Activated naive CD4-positive, alpha-beta T cell treated with Interleukin-2 at 50 U/mL for 16 hours (primary cell): ENCODE results near the gene TNFAIP1.
"Not testable (repeated sequence)": the region's sequence is repeated elsewhere in the genome, so short reads cannot be mapped to it uniquely, and the experiment has no call there.

Source experiments
- DNase-seq: peaks from one replicate; pipeline ENCODE4 v3.0.0-alpha.2; 2020

The TNFAIP1 gene, protein sequence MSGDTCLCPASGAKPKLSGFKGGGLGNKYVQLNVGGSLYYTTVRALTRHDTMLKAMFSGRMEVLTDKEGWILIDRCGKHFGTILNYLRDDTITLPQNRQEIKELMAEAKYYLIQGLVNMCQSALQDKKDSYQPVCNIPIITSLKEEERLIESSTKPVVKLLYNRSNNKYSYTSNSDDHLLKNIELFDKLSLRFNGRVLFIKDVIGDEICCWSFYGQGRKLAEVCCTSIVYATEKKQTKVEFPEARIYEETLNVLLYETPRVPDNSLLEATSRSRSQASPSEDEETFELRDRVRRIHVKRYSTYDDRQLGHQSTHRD

DNA sequence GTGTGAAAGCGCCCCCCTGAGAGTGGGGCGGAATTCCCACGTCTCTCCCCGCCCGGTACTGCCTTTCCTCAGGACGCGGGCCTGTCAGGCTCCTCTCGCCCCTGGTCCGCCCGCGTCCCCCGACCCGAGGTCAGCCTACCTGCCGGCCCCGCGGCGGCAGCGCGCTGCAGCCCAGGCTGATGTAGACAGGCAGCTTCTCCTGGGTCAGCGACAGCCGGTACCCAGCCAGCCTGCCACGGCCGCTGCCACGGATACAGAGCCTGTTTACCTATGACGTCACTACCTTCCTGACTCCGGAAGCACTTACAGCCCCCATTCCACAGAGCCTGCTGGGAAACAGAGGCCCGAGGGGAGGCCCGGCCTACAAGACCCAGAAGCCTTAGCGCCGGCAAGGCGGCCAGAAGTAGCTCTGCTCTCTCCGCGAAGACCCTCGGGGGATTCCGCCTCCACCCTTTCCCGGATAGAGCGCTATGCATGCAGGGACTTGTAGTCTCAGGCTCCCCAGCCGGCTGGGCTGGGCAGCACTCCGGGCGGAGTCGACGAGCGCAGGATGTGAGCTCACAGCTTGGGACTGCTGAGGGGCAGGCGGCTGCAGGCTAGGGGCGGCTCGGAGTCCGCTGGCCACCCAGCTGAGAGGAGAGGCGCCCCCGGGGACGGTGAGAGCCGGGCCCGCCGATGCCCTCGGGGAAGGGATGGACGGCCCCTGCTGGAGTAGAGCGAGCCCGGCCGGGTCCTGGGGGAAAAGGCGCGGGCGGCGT lies at the start of gene TNFAIP1, which contains the start of gene IFT20:
TNFAIP1 (plus strand) TSS at position 561 of the 758 bp plus-strand sequence. CDS start 3,761 bp downstream, outside the sequence.
IFT20 (minus strand) TSS at position 272 of the 758 bp plus-strand sequence. CDS start 3,487 bp downstream, outside the sequence.
- peak; percentile 98 for DNase-seq

DNA sequence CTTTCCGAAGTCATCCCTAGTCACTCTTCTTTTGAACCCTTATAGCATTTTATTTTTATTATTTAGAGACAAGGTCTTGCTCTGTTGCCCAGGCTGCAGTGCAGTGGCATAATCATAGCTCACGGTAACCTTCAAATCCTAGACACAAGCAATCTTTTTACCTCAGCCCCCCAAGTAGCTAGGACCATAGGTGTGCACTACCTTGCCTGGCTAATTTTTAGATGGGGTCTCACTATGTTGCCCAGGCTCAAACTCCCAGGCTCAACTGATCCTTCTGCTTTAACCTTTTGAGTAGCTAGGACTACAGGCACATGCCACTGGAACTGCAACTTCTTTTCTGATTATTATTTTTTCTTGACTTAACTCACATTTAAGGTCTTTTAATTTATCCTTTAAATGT lies 49.6 kb upstream of the TNFAIP1 start:
- no peak for DNase-seq

DNA sequence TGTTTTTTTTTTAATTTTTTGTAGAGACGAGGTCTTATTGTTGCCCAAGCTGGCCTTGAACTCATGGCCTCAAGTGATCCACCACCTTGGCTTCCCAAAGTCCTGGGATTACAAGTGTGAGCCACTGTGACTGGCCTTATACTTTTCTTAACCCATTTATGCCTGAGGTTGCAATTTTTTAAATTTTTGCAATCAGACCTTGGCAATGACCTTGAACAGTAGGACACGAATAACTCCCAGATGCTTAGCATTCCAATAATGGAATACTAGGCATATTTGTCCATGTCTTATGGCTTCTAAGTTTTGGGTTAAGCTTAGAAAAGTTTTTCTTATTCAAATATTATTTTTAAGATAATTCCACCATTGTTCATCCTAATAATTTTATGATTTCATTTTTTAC lies 44.9 kb upstream of the TNFAIP1 start:
- no peak for DNase-seq

GRCh38 chr17:28291780-28292330 lies 43.7 kb upstream of the TNFAIP1 start:
- DNase-seq: no peak

GRCh38 chr17:28292878-28293277 lies 42.7 kb upstream of the TNFAIP1 start:
- not testable (repeated sequence) for DNase-seq

DNA sequence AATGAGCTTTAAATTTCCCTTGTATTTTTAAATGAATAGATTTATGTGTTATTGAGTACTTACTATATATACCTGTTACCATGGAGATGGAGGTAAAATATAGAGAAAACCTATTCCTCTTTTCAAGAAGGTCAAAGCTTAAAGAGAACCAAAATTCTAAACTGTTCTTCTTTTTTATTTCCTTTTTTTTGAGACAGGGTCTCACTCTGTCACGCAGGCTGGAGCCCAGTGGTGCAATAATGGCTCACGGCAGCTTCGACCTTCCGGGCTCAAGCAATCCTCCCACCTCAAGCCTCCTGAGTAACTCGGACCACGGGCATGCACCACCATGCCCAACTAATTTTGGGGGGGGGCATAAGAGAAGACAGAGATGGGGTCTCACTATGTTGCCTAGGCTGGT lies 41.6 kb upstream of the TNFAIP1 start:
- no peak for DNase-seq

DNA sequence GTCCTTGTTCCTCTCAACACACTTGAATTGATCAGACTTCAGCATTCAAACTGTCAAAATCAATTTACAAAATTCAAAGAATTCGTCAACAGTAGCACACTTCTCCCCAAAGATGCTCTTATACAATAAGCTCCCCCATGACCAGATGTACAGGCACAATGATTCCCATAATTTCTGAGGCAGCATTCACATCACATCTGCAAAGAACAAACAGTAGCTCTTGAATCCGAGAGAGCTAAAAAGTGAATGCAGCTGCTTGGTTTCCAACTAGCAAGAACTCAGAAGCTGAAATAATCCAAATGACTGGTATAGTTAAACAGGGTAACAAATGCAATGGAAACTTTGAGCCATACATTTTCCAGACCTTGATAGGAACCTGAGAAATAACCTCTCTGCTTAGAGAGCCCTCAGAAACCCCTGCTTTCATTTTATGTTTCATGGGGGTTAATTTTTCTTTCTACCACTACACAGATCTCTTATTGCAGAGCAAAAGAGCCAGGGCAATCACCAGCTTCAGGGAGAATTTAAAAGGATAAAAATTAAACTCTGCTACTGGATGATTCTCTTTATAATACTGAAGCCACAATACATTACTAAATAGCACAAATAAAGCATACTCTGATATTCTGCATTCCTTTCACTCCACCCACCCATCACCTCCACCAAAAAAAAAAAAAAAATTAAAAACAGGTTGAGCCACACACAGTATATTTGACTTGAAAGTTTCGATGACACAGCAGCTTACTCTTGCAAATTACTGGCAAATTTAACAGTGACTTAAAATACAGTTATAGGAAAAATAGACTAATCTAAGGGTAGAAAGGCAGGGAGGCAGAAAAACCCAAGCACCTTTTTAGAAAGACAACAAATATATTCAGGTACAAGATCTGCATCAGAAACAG lies 39.6 kb upstream of the TNFAIP1 start:
- DNase-seq: no peak

DNA sequence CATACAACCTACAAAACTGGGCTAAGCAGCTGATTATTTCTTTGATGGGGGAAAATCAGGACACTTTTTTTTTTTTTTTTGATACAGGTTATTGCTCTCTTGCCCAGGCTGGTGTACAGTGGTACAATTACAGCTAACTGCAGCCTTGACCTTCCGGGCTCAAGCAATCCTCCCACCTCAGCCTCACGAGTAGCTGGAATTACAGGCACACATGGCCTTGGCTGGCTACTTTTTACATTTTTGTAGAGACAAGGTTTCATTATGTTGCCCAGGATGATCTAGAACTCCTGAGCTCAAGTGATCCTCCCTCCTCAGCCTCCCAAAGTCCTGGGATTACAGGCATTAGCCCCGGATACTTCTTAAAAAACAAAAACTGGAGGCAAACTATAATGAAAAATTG lies 37.1 kb upstream of the TNFAIP1 start:
- no peak for DNase-seq

DNA sequence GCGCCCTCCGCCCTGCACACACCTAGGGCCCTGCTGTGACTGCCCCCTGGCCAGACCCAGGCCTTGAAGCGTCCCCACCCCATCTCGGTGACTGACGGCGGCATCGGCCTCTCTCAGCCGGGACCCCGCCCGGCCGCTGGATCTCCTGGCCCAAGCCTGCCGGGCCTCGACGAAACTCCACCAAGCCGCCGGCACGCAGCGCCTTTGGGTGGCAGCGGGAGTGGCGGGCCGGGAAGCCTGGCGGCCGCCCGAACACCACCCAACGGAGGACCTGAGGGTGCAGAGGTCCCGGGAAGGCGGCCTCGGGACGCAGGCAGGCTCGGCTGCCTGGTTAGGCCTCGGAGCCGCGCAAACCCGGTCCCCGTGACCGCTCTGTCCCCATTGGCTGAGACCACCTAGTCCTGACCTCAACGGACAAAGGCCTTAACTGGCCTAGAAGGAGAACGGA lies 28.6 kb upstream of the TNFAIP1 start:
- no peak for DNase-seq

GRCh38 chr17:28313841-28314240 lies 21.7 kb upstream of the TNFAIP1 start:
- DNase-seq: no peak

DNA sequence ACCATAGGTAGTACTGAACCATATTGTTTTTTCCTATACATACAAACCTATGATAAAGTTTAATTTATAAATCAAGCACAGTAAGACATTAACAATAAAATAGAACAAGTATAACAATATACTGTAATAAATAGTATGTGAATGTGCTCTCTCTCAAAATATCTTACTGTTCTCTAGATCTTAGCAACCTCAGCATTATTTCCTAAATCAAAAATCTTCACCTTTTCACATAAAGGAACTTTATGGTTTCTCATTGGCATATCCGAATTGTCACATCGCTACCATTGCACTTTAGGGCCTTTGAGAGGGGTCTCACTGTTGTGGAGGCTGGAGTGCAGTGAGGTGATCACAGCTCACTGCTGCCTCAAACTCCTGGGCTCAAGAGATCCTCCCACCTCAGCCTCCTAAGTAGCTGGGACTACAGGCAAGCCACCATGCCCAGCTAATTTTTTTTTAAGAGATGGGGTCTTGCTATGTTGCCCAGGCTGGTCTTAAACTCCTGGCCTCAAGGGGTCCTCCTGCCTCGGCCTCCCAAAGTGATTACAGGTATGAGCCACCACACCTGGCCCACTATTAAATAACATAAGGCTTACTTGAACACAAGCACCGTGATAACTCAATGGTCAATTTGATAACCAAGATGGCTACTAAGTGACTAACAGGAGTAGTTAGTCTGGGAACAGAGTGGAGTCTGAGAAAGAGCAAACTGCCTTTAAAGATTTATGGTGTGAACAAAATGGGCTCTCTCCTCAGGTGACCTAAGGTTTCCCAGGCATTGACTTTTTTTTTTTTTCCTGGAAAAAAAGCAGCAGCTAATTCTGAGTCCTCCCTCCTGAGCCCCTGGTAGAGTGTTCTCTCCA lies 19.5 kb upstream of the TNFAIP1 start:
- DNase-seq: no peak

DNA sequence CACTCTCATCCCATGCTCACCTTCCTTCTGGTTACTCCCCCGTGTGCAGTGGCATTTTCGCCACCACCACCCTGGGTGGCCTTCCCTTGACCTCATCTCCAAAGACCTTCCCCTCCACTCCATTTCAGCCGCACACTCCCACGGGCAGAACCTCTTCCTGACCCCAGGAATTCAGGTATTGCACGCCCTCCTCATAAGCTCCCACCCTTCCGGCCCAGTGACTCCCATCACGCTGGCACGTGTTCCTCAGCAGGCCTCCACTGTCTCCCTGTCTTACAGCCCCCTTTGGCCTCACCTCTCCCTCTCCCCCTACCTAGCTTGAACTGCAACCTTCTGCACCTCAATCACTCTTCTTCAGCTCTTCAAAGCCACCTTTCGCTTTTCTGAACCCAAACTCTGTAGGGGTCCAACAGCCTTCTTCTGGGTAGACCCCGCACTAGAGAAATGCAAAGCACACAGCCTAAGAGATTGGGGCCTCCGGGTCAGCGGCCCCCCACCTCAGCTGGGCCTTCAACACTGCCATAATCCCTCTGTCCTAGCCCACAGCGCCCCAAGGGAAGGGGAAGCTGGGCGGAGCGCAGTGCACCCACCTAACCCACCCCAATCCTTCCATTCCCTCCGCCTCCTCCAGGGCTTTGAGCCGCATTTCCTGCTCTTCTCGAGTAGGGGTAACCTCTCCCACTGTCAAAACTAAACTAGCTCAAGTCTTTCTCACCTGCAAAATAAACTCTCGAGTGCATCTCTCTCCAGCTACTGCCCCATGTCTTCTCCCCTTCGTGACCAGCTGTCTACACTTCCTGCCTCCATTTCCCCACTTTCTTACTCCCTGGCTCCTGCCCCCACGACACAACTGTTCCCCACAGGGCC lies 18.2 kb upstream of the TNFAIP1 start:
- DNase-seq: no peak

DNA sequence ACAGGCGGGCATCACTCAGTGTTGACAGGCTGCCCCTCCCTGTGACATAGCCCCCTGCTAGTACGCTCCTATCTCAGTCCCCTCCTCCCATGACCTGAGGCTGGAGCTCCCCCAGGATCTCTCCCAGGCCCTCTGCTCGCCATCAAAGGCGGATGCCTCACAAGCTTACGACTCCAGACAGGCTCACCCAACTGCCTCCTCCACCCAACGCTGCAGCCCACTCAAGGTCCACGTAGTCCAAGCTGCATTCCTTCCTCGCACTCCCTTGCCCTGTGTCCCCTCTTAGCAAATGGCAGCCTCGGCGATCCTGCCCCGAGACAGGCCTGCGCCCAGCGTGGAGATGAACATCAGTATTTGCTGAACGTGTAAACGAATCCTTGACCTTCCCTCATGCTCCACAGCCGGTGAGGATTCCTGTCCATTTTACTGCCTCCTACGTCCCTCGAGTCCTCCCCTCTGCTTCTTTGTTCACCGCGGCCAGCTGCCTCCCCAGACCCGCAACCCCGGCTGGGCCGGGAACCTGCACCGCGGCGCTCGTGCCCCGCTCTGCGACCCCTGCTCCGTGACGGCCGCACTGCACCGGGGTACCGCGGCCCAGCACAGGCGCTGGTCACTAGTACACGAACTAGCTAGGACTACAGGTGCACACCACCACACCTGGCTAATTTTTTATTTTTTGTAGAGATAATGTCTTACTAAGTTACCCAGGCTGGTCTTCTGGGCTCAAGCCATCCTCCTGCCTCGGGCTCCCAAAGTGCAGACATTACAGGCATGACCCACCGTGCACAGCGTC lies 17.4 kb upstream of the TNFAIP1 start:
- DNase-seq: no peak

GRCh38 chr17:28318759-28319597 lies 16.6 kb upstream of the TNFAIP1 start, which contains the start of gene TMEM97:
Gene TMEM97, plus strand, starts transcription at chr17:28319200. Its CDS starts 40 bp downstream, at chr17:28319240.
- DNase-seq: peak; percentile 97

- DNase-seq: no peak
These were observed 16.0 kb upstream of the TNFAIP1 start for GRCh38 chr17:28319598-28319935.

DNA sequence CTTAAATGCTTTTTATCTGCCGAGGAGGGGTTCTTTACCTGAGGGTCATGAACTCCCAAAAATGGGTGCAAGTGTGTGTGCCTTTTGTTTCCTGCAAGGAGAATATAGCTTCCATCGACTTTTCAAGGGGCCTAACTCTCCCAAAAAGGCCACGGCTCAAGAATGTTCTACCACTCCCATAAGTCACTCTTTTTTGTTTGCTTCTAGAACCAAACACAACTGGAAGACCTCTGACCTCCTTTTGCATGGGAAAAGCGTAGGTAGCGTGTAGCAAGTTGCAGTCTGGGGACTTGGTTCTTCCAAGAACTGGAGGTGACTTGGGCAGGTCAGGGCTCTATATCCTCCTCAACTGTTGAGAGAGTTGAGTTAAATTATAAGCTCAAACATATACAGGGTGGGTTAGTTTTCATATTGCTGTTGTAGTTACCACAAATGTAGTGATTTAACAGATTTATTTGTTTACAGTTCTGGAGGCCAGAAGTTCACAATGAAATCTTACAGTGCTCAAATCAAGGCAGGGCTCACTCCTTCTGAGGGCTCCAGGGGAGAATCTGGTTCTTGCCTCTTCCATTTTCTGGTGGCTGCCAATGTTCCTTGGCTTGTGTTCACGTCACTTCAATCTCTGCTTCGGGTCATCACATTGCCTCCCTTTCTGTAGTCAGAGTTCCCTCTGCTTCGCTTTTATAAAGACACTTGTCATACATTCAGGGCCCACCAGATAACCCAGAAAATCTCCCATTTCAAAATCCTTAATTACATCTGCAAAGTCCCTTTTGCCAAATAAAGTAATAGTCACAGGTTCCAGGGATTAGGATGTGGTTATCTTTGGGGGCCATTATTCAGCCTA lies 15.1 kb upstream of the TNFAIP1 start:
- DNase-seq: no peak

GRCh38 chr17:28324267-28324745 lies 11.3 kb upstream of the TNFAIP1 start:
- no peak for DNase-seq

DNA sequence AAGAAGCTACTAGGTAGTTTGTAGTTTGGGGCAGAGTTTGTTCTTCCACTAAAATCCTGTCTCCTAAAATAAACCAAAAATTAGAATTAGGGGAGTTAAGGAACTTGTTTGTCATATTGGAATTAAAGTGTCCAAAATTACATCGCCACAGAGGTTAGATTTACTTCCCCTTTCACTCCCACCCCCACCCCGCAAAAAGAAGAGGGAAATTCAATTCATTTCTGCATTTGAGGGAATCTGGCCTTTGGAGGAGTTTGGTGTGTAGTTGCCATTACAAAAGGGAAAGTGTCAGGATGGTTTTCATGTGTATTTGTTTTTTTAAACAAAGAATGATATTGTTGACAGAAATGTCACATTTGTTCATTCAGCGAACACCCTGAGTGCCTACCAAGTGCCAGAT lies 10.8 kb upstream of the TNFAIP1 start:
- no peak for DNase-seq
